ENCODE data around the gene RPL27A. TPM values are rescaled to one million over a fixed set of nuclear protein-coding genes. Genes with fewer than 3 reads are reported as not detected.

RPL27A gene
- total RNA-seq, 4 donors from 2014 or later = 921 to 1,566 (median 1,106) TPM

DNA sequence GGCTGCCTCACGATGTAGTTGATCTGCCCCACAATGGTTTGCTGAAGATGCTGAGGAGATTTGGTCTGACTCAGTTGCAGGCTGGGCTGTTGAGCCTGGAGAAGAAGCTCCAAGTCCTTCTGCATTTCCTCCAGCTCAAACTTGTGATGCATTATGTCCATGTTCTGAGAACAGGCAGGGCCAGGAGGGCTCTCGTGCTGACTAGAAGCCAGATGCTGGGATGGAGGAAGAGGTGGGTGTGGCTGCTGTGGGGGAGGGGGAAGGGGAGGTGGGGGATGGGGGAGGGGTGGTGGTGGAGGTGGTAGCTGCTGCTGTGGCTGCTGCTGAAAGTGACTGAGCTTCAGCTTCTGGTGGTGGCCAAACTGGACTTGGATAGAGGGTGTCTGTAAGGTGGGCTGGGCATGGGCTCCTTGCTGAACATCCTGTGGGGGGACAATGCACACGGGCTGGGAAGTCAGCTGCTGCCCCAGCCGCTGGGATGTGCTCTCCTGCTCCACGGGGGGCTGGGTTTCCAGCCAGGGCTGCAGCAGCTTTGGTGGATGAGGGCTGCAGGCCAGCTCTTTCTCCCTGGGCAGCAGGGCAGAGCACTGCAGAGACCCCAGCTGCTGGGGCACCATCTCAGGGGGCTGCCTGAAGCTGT is 42.2 kb upstream of the RPL27A start:
- Histone ChIP-seq H3K27me3 (no peaks in the 10 kb centered on the region), H3K9me3 (no peaks in the 10 kb centered on the region), H3K4me1 (no peaks in the 10 kb centered on the region), H3K36me3 (peaks cover 4 to 100% (median 5%) of the 10 kb centered on the region in 3 donors), H3K27ac (no peak overlapping the region), H3K4me3 (no peak overlapping the region)
- intact Hi-C loops (cut with DNase I) = no loop called here
- 30 to 73% methylated on average over 2 of the region's 5 CpGs for WGBS, 2 donors
- TF ChIP-seq CTCF (IDR thresholded peaks at IDR 0.05) = no peak
- TF ChIP-seq POLR2A (IDR thresholded peaks at IDR 0.05) = no peak
- DNase-seq = no peak

- 92 to 100% methylated on average over 2 of the region's 2 CpGs for WGBS, 2 donors
- Histone ChIP-seq H3K9me3 (no peaks in the 10 kb centered on the region), H3K27ac (no peak overlapping the region), H3K27me3 (no peaks in the 10 kb centered on the region), H3K36me3 (peaks cover 4 to 100% (median 5%) of the 10 kb centered on the region in 3 donors), H3K4me1 (no peaks in the 10 kb centered on the region), H3K4me3 (no peak overlapping the region)
- DNase-seq = no peak
- intact Hi-C loops (cut with DNase I) = no loop called here
- TF ChIP-seq CTCF (IDR thresholded peaks at IDR 0.05) (no peak), POLR2A (IDR thresholded peaks at IDR 0.05) (no peak)
These were observed 41.3 kb upstream of the RPL27A start for GRCh38 chr11:8641332-8641731.

DNA sequence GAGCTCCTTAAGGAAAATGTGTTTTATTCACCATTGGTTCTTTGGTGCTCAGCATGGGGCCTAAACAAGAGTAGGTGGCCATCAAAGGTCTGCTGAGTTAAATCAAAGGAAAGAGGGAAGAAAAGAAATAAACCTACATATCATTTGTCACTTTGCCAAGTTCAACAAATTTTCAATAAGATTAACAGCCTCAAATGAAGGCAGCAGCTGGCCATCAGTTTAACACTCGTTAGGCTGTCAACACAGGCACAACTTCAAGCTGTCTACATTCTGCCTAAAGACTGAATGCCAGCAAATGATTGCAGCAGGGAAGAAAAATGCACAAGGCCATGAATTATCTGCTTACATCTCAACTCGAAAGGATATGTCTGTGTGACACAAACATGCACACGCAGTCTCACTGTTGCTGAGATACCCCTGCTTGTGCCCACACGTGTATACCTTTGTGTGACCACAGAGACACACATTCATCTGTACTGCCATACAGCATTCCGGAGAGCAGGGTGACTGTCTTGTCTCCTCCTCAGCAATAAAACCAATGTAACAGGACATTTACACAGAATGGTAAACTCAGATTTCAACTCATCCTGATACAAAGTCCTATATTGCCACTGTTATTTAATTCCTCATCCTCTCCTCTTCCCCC is 40.3 kb upstream of the RPL27A start:
- no peaks in the 10 kb centered on the region for H3K9me3 ChIP-seq
- TF ChIP-seq CTCF (IDR thresholded peaks at IDR 0.05) (no peak), POLR2A (IDR thresholded peaks at IDR 0.05) (no peak)
- no peaks in the 10 kb centered on the region for H3K27me3 ChIP-seq
- H3K4me3 ChIP-seq = no peak overlapping the region
- H3K36me3 ChIP-seq = peaks cover 4 to 98% (median 5%) of the 10 kb centered on the region in 3 donors
- no peaks in the 10 kb centered on the region for H3K4me1 ChIP-seq
- intact Hi-C loops (cut with DNase I) = no loop called here
- DNase-seq = no peak
- H3K27ac ChIP-seq = no peak overlapping the region
- 70 to 81% methylated on average over 5 of the region's 5 CpGs for WGBS, 2 donors

DNA sequence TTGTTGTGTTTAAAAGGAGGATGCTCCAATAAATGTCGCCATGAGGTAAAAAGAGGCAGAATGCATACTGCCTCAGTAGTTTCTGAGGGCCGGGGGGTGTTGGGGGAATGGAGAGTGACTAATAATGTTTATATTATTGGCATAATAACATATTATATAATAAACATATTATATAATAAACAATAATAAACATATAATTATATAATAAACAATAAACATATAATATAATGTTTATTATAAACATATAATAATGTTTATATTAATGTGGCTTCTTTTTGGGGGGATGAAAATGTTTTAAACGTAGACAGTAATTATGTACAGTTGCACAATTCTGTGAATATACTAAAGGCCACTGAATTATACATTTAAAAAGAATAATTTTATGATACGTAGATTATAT is 35.7 kb upstream of the RPL27A start:
- Histone ChIP-seq H3K4me1 (no peaks in the 10 kb centered on the region), H3K4me3 (no peak overlapping the region), H3K36me3 (peaks cover 0 to 98% (median 0%) of the 10 kb centered on the region in 3 donors), H3K9me3 (no peaks in the 10 kb centered on the region), H3K27me3 (no peaks in the 10 kb centered on the region), H3K27ac (no peak overlapping the region)
- intact Hi-C loops (cut with DNase I) = no loop called here
- WGBS, 2 donors = 90 to 99% methylated on average over 4 of the region's 4 CpGs
- DNase-seq = no peak
- no peak for TF ChIP-seq CTCF (IDR thresholded peaks at IDR 0.05)
- no peak for TF ChIP-seq POLR2A (IDR thresholded peaks at IDR 0.05)

- H3K36me3 ChIP-seq = peaks cover 0 to 77% (median 0%) of the 10 kb centered on the region in 3 donors
- WGBS, 2 donors = 58 to 67% methylated on average over 1 to 2 of the region's 2 CpGs
These were observed 33.2 kb upstream of the RPL27A start for GRCh38 chr11:8649361-8649760.

More at GRCh38 chr11:8649361-8649760, 33.2 kb upstream of the RPL27A start:
- Histone ChIP-seq H3K4me1 (peaks cover 0 to 5% (median 0%) of the 10 kb centered on the region in 3 donors), H3K27me3 (no peaks in the 10 kb centered on the region), H3K9me3 (no peaks in the 10 kb centered on the region), H3K4me3 (no peak overlapping the region), H3K27ac (no peak overlapping the region)
- no peak for TF ChIP-seq CTCF (IDR thresholded peaks at IDR 0.05)
- TF ChIP-seq POLR2A (IDR thresholded peaks at IDR 0.05) = no peak
- intact Hi-C loops (cut with DNase I) = no loop called here
- DNase-seq = no peak
